H9 (cell line): ENCODE measurements around the gene GALNT16. TPM values are rescaled to one million over a fixed set of nuclear protein-coding genes. Genes with fewer than 3 reads are reported as not detected.

Experiments used
- DNase-seq: peaks from one replicate; pipeline ENCODE4 v3.0.0-alpha.2; 2017
- H2AFZ ChIP-seq: one replicate; pipeline ENCODE4 v1.6.1; 2013; ENCODE audit warnings: mild to moderate bottlenecking, low read length, control low read depth, moderate library complexity
- H2AK5ac ChIP-seq: 2 replicates; pipeline ENCODE4 v1.6.1; 2013; ENCODE audit warnings: low read length, control low read depth, mixed read lengths; ENCODE audit not compliant: insufficient read length
- H2BK120ac ChIP-seq: one replicate; pipeline ENCODE4 v1.6.1; 2013; ENCODE audit warnings: low read depth, mild to moderate bottlenecking, low read length, control low read depth, inconsistent platforms; ENCODE audit not compliant: poor library complexity, severe bottlenecking
- H2BK12ac ChIP-seq: 2 replicates; pipeline ENCODE4 v1.6.1; 2013; ENCODE audit warnings: low read length, control low read depth, mixed read lengths, low read depth; ENCODE audit not compliant: insufficient read length
- H2BK15ac ChIP-seq: 2 replicates; pipeline ENCODE4 v1.6.1; 2013; ENCODE audit warnings: low read depth, low read length, control low read depth
- H2BK20ac ChIP-seq: one replicate; pipeline ENCODE4 v1.6.1; 2013; ENCODE audit warnings: low read depth, mild to moderate bottlenecking, low read length, control low read depth, inconsistent platforms; ENCODE audit not compliant: poor library complexity, severe bottlenecking
- H2BK5ac ChIP-seq: 2 replicates; pipeline ENCODE4 v1.6.1; 2013; ENCODE audit warnings: low read length, control low read depth, mixed read lengths; ENCODE audit not compliant: insufficient read length
- H3K14ac ChIP-seq: 2 replicates; pipeline ENCODE4 v1.6.1; 2013; ENCODE audit warnings: low read length, control low read depth; ENCODE audit not compliant: insufficient read depth
- H3K18ac ChIP-seq: 2 replicates; pipeline ENCODE4 v1.6.1; 2013; ENCODE audit warnings: low read depth, mild to moderate bottlenecking, mixed read lengths, low read length, control low read depth; ENCODE audit not compliant: insufficient read length
- H3K23ac ChIP-seq: 2 replicates; pipeline ENCODE4 v1.6.1; 2013; ENCODE audit warnings: low read length, control low read depth, mixed read lengths, low read depth; ENCODE audit not compliant: insufficient read length
- H3K23me2 ChIP-seq: 2 replicates; pipeline ENCODE4 v1.6.1; 2013; ENCODE audit warnings: low read depth, mild to moderate bottlenecking, mixed read lengths, low read length, control low read depth; ENCODE audit not compliant: insufficient read length, poor library complexity, severe bottlenecking
- H3K27ac ChIP-seq: 2 replicates; pipeline ENCODE4 v1.5.1; 2013; ENCODE audit warnings: low read length, control low read depth, mixed read lengths, low read depth; ENCODE audit not compliant: insufficient read length
- H3K27me3 ChIP-seq: 2 replicates; pipeline ENCODE4 v1.6.1; 2013; ENCODE audit warnings: low read length, control low read depth, inconsistent platforms; ENCODE audit not compliant: insufficient read depth
- H3K4ac ChIP-seq: 2 replicates; pipeline ENCODE4 v1.6.1; 2013; ENCODE audit warnings: low read depth, mild to moderate bottlenecking, control low read depth, inconsistent platforms, low read length, moderate library complexity
- H3K4me1 ChIP-seq: 2 replicates; pipeline ENCODE4 v1.6.1; 2013; ENCODE audit warnings: low read length, control low read depth, inconsistent platforms; ENCODE audit not compliant: insufficient read depth
- H3K4me2 ChIP-seq: 2 replicates; pipeline ENCODE4 v1.6.1; 2013; ENCODE audit warnings: low read length, control low read depth, mixed read lengths; ENCODE audit not compliant: insufficient read length, insufficient read depth
- H3K56ac ChIP-seq: 2 replicates; pipeline ENCODE4 v1.6.1; 2013; ENCODE audit warnings: low read depth, mild to moderate bottlenecking, mixed read lengths, low read length, control low read depth; ENCODE audit not compliant: insufficient read length
- H3K79me1 ChIP-seq: 2 replicates; pipeline ENCODE4 v1.6.1; 2013; ENCODE audit warnings: low read depth, mild to moderate bottlenecking, moderate library complexity, low read length, control low read depth, inconsistent platforms; ENCODE audit not compliant: insufficient read depth, poor library complexity, severe bottlenecking
- H3K79me2 ChIP-seq: 2 replicates; pipeline ENCODE4 v1.6.1; 2013; ENCODE audit warnings: low read length, control low read depth, inconsistent platforms; ENCODE audit not compliant: insufficient read depth
- H3K9ac ChIP-seq: 2 replicates; pipeline ENCODE4 v1.6.1; 2013; ENCODE audit warnings: low read length, control low read depth, mixed read lengths; ENCODE audit not compliant: insufficient read length; ENCODE audit errors: extremely low read depth
- H3K9me3 ChIP-seq: one replicate; pipeline ENCODE4 v1.6.1; 2013; ENCODE audit warnings: low read depth, low read length, inconsistent platforms; ENCODE audit not compliant: control insufficient read depth
- H3T11ph ChIP-seq: one replicate; pipeline ENCODE4 v1.6.1; 2013; ENCODE audit warnings: mild to moderate bottlenecking, low read length, control low read depth, inconsistent platforms
- H4K20me1 ChIP-seq: one replicate; pipeline ENCODE4 v1.6.1; 2013; ENCODE audit not compliant: control insufficient read depth, insufficient read length, insufficient read depth
- H4K5ac ChIP-seq: 2 replicates; pipeline ENCODE4 v1.6.1; 2013; ENCODE audit warnings: low read depth, mild to moderate bottlenecking, mixed read lengths, low read length, control low read depth; ENCODE audit not compliant: insufficient read length
- H4K8ac ChIP-seq: replicated peaks from 2 replicates; pipeline ENCODE4 v1.6.1; 2013; ENCODE audit warnings: low read length, control low read depth, mixed read lengths, low read depth; ENCODE audit not compliant: insufficient read length
- H4K91ac ChIP-seq: 2 replicates; pipeline ENCODE4 v1.6.1; 2013; ENCODE audit warnings: low read depth, mild to moderate bottlenecking, moderate library complexity, mixed read lengths, low read length, control low read depth; ENCODE audit not compliant: insufficient read length
- H3K27ac Mint-ChIP-seq, 3 experiments: 2 replicates in 2 of 3; 3 replicates in 1 of 3; pipeline ENCODE4 v1.8.0; 2020 to 2021; ENCODE audit warnings: mixed read lengths in 3 of 3, mild to moderate bottlenecking in 1 of 3, moderate library complexity in 1 of 3
- H3K27me3 Mint-ChIP-seq: 2 replicates; pipeline ENCODE4 v1.8.0; 2021; ENCODE audit warnings: low read depth, mild to moderate bottlenecking, moderate library complexity, mixed read lengths
- H3K36me3 Mint-ChIP-seq, 3 experiments: 2 replicates in 2 of 3; 3 replicates in 1 of 3; pipeline ENCODE4 v1.8.0; 2020 to 2021; ENCODE audit warnings: low read depth in 3 of 3, mixed read lengths in 3 of 3; ENCODE audit not compliant: insufficient read depth in 1 of 3
- H3K4me1 Mint-ChIP-seq, 2 experiments: 2 replicates each; pipeline ENCODE4 v1.8.0; 2020; ENCODE audit warnings: mixed read lengths in 2 of 2
- H3K4me3 Mint-ChIP-seq, 2 experiments: 2 replicates in 1 of 2; 3 replicates in 1 of 2; pipeline ENCODE4 v1.8.0; 2020 to 2021; ENCODE audit warnings: mild to moderate bottlenecking in 2 of 2, mixed read lengths in 2 of 2, moderate library complexity in 1 of 2
- H3K9me3 Mint-ChIP-seq, 2 experiments: 2 replicates in 1 of 2; 3 replicates in 1 of 2; pipeline ENCODE4 v1.8.0; 2020; ENCODE audit warnings: mild to moderate bottlenecking in 2 of 2, mixed read lengths in 2 of 2, moderate library complexity in 1 of 2
- CTCF ChIP-seq: fragments of 200-600 bp; sonication (generic); conservative IDR thresholded peaks from 3 replicates; pipeline ENCODE4 v1.8.0; 2021; ENCODE audit warnings: antibody characterized with exemption, mild to moderate bottlenecking
- WGBS: extraction: QIAGEN DNeasy Blood & Tissue Kit; methylation state at CpG from one replicate; pipeline ENCODE4 v1.1.7; 2013; ENCODE audit warnings: missing lambda C conversion rate, low lambda C conversion rate, mixed read lengths; ENCODE audit not compliant: insufficient read length; ENCODE audit errors: extremely low coverage; 5-methylcytosine and 5-hydroxymethylcytosine counted together
- total RNA-seq: library from RNA; stranded (reverse); gene quantifications from 2 replicates; pipeline ENCODE4 v1.2.1, GENCODE V29; 2021

Gene GALNT16
- total RNA-seq, 1 experiment from 2014 or later = 2.3 TPM

DNA sequence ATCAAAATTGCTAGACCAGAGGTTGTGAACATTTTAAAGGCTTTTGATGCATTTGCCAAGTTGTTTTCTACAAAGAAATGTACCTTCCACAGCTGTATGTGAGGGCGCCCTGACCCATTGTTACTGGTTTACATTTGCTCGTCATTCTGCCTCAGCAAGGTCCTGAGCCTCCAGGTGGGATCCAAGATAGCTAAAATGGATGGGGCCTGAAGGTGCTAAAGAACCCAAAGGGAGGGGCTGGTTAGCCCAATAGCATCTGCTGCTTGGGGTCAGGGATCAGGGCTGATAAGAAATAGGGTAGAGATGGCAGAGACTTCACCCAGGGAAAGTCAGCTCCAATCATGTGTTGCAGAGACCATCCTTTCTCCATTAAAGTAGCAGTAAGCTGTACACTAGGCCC, 43.1 kb downstream of the GALNT16 start:
- no peak overlapping the region for H3K4me3 Mint-ChIP-seq
- no peak overlapping the region for H3T11ph ChIP-seq
- no peaks in the 10 kb centered on the region for H4K20me1 ChIP-seq
- peaks cover 6% of the 10 kb centered on the region for H3K27me3 Mint-ChIP-seq
- no peak overlapping the region for H3K4ac ChIP-seq
- no peaks in the 10 kb centered on the region for H3K9me3 Mint-ChIP-seq
- H3K4me1 Mint-ChIP-seq = peaks cover 0 to 6% of the 10 kb centered on the region in 2 experiments; a peak in 1 of 4 replicates
- H3K27ac ChIP-seq = no peak overlapping the region
- no peaks in the 10 kb centered on the region for H3K23me2 ChIP-seq
- H3K23ac ChIP-seq = no peak overlapping the region
- H3K27ac Mint-ChIP-seq = no peak overlapping the region; a peak in 1 of 7 replicates
- H3K4me1 ChIP-seq = no peaks in the 10 kb centered on the region
- H2AFZ ChIP-seq = no peak overlapping the region
- no peak overlapping the region for H4K91ac ChIP-seq
- no peaks in the 10 kb centered on the region for H3K36me3 Mint-ChIP-seq
- no peak overlapping the region for H2BK5ac ChIP-seq
- H3K9me3 ChIP-seq = no peaks in the 10 kb centered on the region
- no peak overlapping the region for H2AK5ac ChIP-seq
- H3K79me2 ChIP-seq = no peaks in the 10 kb centered on the region
- no peak overlapping the region for H2BK20ac ChIP-seq
- peak; percentile 16 for DNase-seq
- H3K79me1 ChIP-seq = no peaks in the 10 kb centered on the region
- no CpG with 5 or more reads among the region's 2 CpGs for WGBS
- no peak overlapping the region for H3K9ac ChIP-seq
- no peak overlapping the region for H2BK12ac ChIP-seq
- no peak overlapping the region for H4K8ac ChIP-seq
- no peak overlapping the region for H3K4me2 ChIP-seq
- TF ChIP-seq CTCF = no peak
- H3K18ac ChIP-seq = no peak overlapping the region
- H3K14ac ChIP-seq = no peak overlapping the region
- no peaks in the 10 kb centered on the region for H3K27me3 ChIP-seq
- H2BK120ac ChIP-seq = no peak overlapping the region
- no peak overlapping the region for H3K56ac ChIP-seq
- no peak overlapping the region for H2BK15ac ChIP-seq
- no peak overlapping the region for H4K5ac ChIP-seq
